H1 (cell line): Measurements from ENCODE around the gene LOX. TPM values are rescaled to one million over a fixed set of nuclear protein-coding genes. Genes with fewer than 3 reads are reported as not detected.
A peak's percentile ranks its signal among the peaks of the same experiment; 100 is the strongest.

ENCODE experiments used
- CTCF ChIA-PET: fragments of 300-600 bp; sonication (Branson Sonifier 250); formaldehyde crosslinking; loops from one replicate; lab custom pipeline; 2021; ENCODE audit not compliant: partially characterized antibody; lab: Charles Lee
- POLR2A ChIA-PET: fragments of 300-600 bp; sonication (Branson Sonifier 250); formaldehyde crosslinking; loops from one replicate; lab custom pipeline; 2021; ENCODE audit warnings: inconsistent platforms; ENCODE audit not compliant: partially characterized antibody; lab: Charles Lee
- DNase-seq, 2 experiments: peaks; one replicate each; pipeline versions ENCODE4 v3.0.0 to v3.0.0-alpha.2; 2010 to 2022; ENCODE audit warnings: low spot score in 2 of 2, low read depth in 1 of 2, mixed read lengths in 1 of 2
- FAIRE-seq: peaks from 2 replicates; lab custom pipeline; 2011; peaks lifted over from hg19 to GRCh38; lab: Jason Lieb, UNC
- H2AFZ ChIP-seq: 2 replicates; pipeline ENCODE4 v1.8.1; 2012; ENCODE audit warnings: low read length, inconsistent platforms
- H2AK5ac ChIP-seq: 2 replicates; pipeline ENCODE4 v1.6.1; 2013; ENCODE audit warnings: low read depth, low read length
- H2BK120ac ChIP-seq: replicated peaks from 2 replicates; pipeline ENCODE3; 2013; ENCODE audit warnings: low read depth, low read length, inconsistent platforms
- H2BK12ac ChIP-seq: 2 replicates; pipeline ENCODE4 v1.6.1; 2013; ENCODE audit warnings: low read depth, low read length
- H2BK15ac ChIP-seq: 2 replicates; pipeline ENCODE4 v1.6.1; 2013; ENCODE audit warnings: low read length
- H2BK20ac ChIP-seq: 2 replicates; pipeline ENCODE4 v1.6.1; 2013; ENCODE audit warnings: low read length
- H2BK5ac ChIP-seq: 2 replicates; pipeline ENCODE4 v1.6.1; 2013; ENCODE audit warnings: low read depth, low read length
- H3K14ac ChIP-seq: 2 replicates; pipeline ENCODE4 v1.6.1; 2013; ENCODE audit warnings: inconsistent platforms; ENCODE audit not compliant: insufficient read length
- H3K18ac ChIP-seq: 2 replicates; pipeline ENCODE4 v1.6.1; 2013; ENCODE audit warnings: low read length; ENCODE audit errors: extremely low read depth
- H3K23ac ChIP-seq: 2 replicates; pipeline ENCODE4 v1.6.1; 2013; ENCODE audit warnings: inconsistent platforms; ENCODE audit not compliant: insufficient read length
- H3K23me2 ChIP-seq: 2 replicates; pipeline ENCODE4 v1.6.1; 2013; ENCODE audit warnings: low read depth, low read length
- H3K27ac ChIP-seq: 2 replicates; pipeline ENCODE4 v1.6.1; 2011; ENCODE audit warnings: low read depth, low read length, inconsistent platforms
- H3K27me3 ChIP-seq, 4 experiments: replicated peaks in 1 of 4; 1 replicate in 1 of 4; 2 replicates in 3 of 4; pipeline versions ENCODE4 v1.6.1 to v1.8.1; 2011 to 2013; ENCODE audit warnings: low read length in 3 of 4, mild to moderate bottlenecking in 3 of 4, inconsistent platforms in 2 of 4, mixed read lengths in 2 of 4, moderate library complexity in 1 of 4; ENCODE audit not compliant: control insufficient read depth in 3 of 4, insufficient read depth in 3 of 4; ENCODE audit errors: extremely low read depth in 1 of 4
- H3K36me3 ChIP-seq, 4 experiments: 2 replicates each; pipeline versions ENCODE4 v1.6.1 to v1.8.1; 2011 to 2013; ENCODE audit warnings: mild to moderate bottlenecking in 4 of 4, low read length in 3 of 4, moderate library complexity in 2 of 4, control low read depth in 1 of 4, inconsistent platforms in 1 of 4; ENCODE audit not compliant: insufficient read depth in 4 of 4, control insufficient read depth in 2 of 4
- H3K4ac ChIP-seq: replicated peaks from 2 replicates; pipeline ENCODE3; 2013; ENCODE audit warnings: low read length, low read depth, mixed read lengths, inconsistent platforms; ENCODE audit not compliant: insufficient read length
- H3K4me1 ChIP-seq, 4 experiments: replicated peaks in 1 of 4; 1 replicate in 1 of 4; 2 replicates in 3 of 4; pipeline versions ENCODE4 v1.6.1 to v1.8.1; 2011 to 2013; ENCODE audit warnings: low read length in 3 of 4, inconsistent platforms in 2 of 4, mixed read lengths in 1 of 4; ENCODE audit not compliant: insufficient read depth in 4 of 4, control insufficient read depth in 3 of 4
- H3K4me2 ChIP-seq, 2 experiments: 2 replicates each; pipeline versions ENCODE4 v1.6.1 to v1.8.1; 2011 to 2013; ENCODE audit warnings: low read depth in 2 of 2, low read length in 2 of 2, control low read depth in 1 of 2, inconsistent platforms in 1 of 2, mild to moderate bottlenecking in 1 of 2; ENCODE audit not compliant: insufficient read depth in 1 of 2
- H3K4me3 ChIP-seq, 4 experiments: fragments of 200-600, 300-600 bp in 1 of 4; sonication (generic), shearing (Covaris generic), sonication (Bioruptor Twin) in 1 of 4; 2 replicates each; pipeline versions ENCODE4 v1.5.1 to v1.8.1; 2011 to 2016; ENCODE audit warnings: low read length in 4 of 4, low read depth in 3 of 4, control low read depth in 2 of 4, inconsistent platforms in 2 of 4, mild to moderate bottlenecking in 2 of 4, mixed read lengths in 1 of 4, moderate library complexity in 1 of 4; ENCODE audit not compliant: insufficient read depth in 2 of 4; ENCODE audit errors: extremely low read depth in 1 of 4
- H3K56ac ChIP-seq: replicated peaks from 2 replicates; pipeline ENCODE3; 2013; ENCODE audit warnings: low read depth, mild to moderate bottlenecking, mixed read lengths, low read length, inconsistent platforms; ENCODE audit not compliant: insufficient read length
- H3K79me1 ChIP-seq: 2 replicates; pipeline ENCODE4 v1.6.1; 2013; ENCODE audit warnings: low read depth, low read length, control low read depth
- H3K79me2 ChIP-seq, 2 experiments: 2 replicates each; pipeline versions ENCODE4 v1.6.1 to v1.8.1; 2012 to 2013; ENCODE audit warnings: low read length in 2 of 2, mild to moderate bottlenecking in 2 of 2, inconsistent platforms in 1 of 2; ENCODE audit not compliant: insufficient read depth in 2 of 2, control insufficient read depth in 1 of 2
- H3K9ac ChIP-seq, 4 experiments: replicated peaks in 1 of 4; 1 replicate in 1 of 4; 2 replicates in 3 of 4; pipeline versions ENCODE4 v1.6.1 to v1.8.1; 2011 to 2013; ENCODE audit warnings: low read depth in 3 of 4, low read length in 3 of 4, control low read depth in 2 of 4, mild to moderate bottlenecking in 2 of 4, moderate library complexity in 2 of 4, inconsistent platforms in 1 of 4; ENCODE audit errors: extremely low read depth in 1 of 4
- H3K9me3 ChIP-seq, 2 experiments: 2 replicates each; pipeline versions ENCODE4 v1.6.1 to v1.8.1; 2012 to 2013; ENCODE audit warnings: mild to moderate bottlenecking in 2 of 2, moderate library complexity in 2 of 2, control low read depth in 1 of 2, inconsistent platforms in 1 of 2, low read depth in 1 of 2, low read length in 1 of 2, mixed read lengths in 1 of 2; ENCODE audit not compliant: insufficient read depth in 2 of 2
- H4K20me1 ChIP-seq, 2 experiments: replicated peaks in 1 of 2; 2 replicates each; pipeline versions ENCODE3 to v1.8.1; 2011 to 2013; ENCODE audit warnings: inconsistent platforms in 2 of 2, low read length in 2 of 2, mild to moderate bottlenecking in 1 of 2; ENCODE audit not compliant: insufficient read depth in 2 of 2, control insufficient read depth in 1 of 2
- H4K5ac ChIP-seq: 2 replicates; pipeline ENCODE4 v1.6.1; 2013; ENCODE audit warnings: low read length, low read depth, mixed read lengths, inconsistent platforms; ENCODE audit not compliant: insufficient read length
- H4K8ac ChIP-seq: 2 replicates; pipeline ENCODE4 v1.8.0; 2013; ENCODE audit warnings: mild to moderate bottlenecking, moderate library complexity, low read length, inconsistent platforms; ENCODE audit not compliant: insufficient read depth; ENCODE audit errors: extremely low read depth
- H4K91ac ChIP-seq: replicated peaks from 2 replicates; pipeline ENCODE3; 2013; ENCODE audit warnings: low read length, mixed read lengths, inconsistent platforms; ENCODE audit not compliant: insufficient read length
- ATF2 ChIP-seq: IDR thresholded peaks from 2 replicates; pipeline ENCODE4 v1.6.1; 2012; ENCODE audit warnings: low read length, inconsistent platforms
- CREB1 ChIP-seq: IDR thresholded peaks from 2 replicates; pipeline ENCODE4 v1.6.1; 2012; ENCODE audit warnings: inconsistent platforms
- EGR1 ChIP-seq: IDR thresholded peaks from 2 replicates; pipeline ENCODE4 v1.6.1; 2011; ENCODE audit warnings: low read depth, low read length, borderline replicate concordance
- GABPA ChIP-seq: IDR thresholded peaks from 2 replicates; pipeline ENCODE4 v1.6.1; 2011; ENCODE audit warnings: mild to moderate bottlenecking, low read length, moderate library complexity, borderline replicate concordance; ENCODE audit not compliant: insufficient read depth
- SP1 ChIP-seq: IDR thresholded peaks from 2 replicates; pipeline ENCODE4 v1.6.1; 2011; ENCODE audit warnings: low read depth, low read length
- SUZ12 ChIP-seq: fragments of 200-600 bp; sonication (generic); IDR thresholded peaks from 2 replicates; pipeline ENCODE4 v1.6.1; 2012; ENCODE audit warnings: mild to moderate bottlenecking, inconsistent platforms, low read length, moderate library complexity, mixed read lengths
- WGBS, 2 experiments: shearing (Covaris generic) in 1 of 2; methylation state at CpG; one replicate each; pipeline versions ENCODE4 v1.1.6 to v1.1.7; 2013 to 2015; ENCODE audit warnings: low lambda C conversion rate in 2 of 2, mixed read lengths in 2 of 2, inconsistent platforms in 1 of 2, low coverage in 1 of 2, missing lambda C conversion rate in 1 of 2; ENCODE audit not compliant: insufficient replicate concordance in 2 of 2, insufficient coverage in 1 of 2, insufficient read length in 1 of 2; ENCODE audit errors: extremely low coverage in 1 of 2, missing lambda C conversion rate in 1 of 2; 5-methylcytosine and 5-hydroxymethylcytosine counted together
- polyA plus RNA-seq, 7 experiments: library from polyadenylated mRNA; depleted of rRNA in 3 of 7; stranded (reverse) in 5 of 7; unstranded in 2 of 7; fragments of >200 nt in 5 of 7; fragments of 200-250 nt in 2 of 7; gene quantifications; 1 replicate in 5 of 7; 2 replicates in 1 of 7; 4 replicates in 1 of 7; pipeline versions ENCODE4 v1.2.1 to v1.2.3, GENCODE V29; 2011 to 2013; ENCODE audit warnings: missing spikeins in 2 of 7, mixed read lengths in 2 of 7
- total RNA-seq: library from RNA; stranded (reverse); fragmentation: NEBNext Ultra II Directional; extraction: Animal tissue kit (Norgen Biotek cat#: 25700); gene quantifications from 2 replicates; pipeline ENCODE4 v1.2.1, GENCODE V29; 2021

LOX gene
- total and polyA plus RNA-seq, 2 of the 8 experiments (the other 6 are each of a cell fraction or from before 2014, with no cell fraction given) = 1.1 to 2.2 TPM

GRCh38 chr5:122029818-122030217, 48.2 kb downstream of the LOX start:
- no peak overlapping the region for H2AK5ac ChIP-seq
- no peak overlapping the region for H2BK15ac ChIP-seq
- POLR2A ChIA-PET = no interaction called here
- H3K79me2 ChIP-seq = no peaks in the 10 kb centered on the region
- no peaks in the 10 kb centered on the region for H3K27me3 ChIP-seq
- no peak overlapping the region for H3K23ac ChIP-seq
- DNase-seq (no peak), FAIRE-seq (peak; percentile 32)
- no peak overlapping the region for H3K14ac ChIP-seq
- H3K23me2 ChIP-seq = no peaks in the 10 kb centered on the region
- H3K9ac ChIP-seq = no peak overlapping the region
- no peak overlapping the region for H3K4me3 ChIP-seq
- no peak overlapping the region for H3K4ac ChIP-seq
- peaks cover 0 to 15% (median 1%) of the 10 kb centered on the region in 4 experiments; a peak in 3 of 8 replicates for H3K36me3 ChIP-seq
- TF ChIP-seq SUZ12 = no peak
- no peak for TF ChIP-seq ATF2
- TF ChIP-seq EGR1 = no peak
- TF ChIP-seq SP1 = no peak
- no peak for TF ChIP-seq GABPA
- TF ChIP-seq CREB1 = no peak
- no peaks in the 10 kb centered on the region for H4K20me1 ChIP-seq
- H2BK5ac ChIP-seq = no peak overlapping the region
- H2BK120ac ChIP-seq = no peak overlapping the region
- WGBS, 2 experiments = 89% methylated on average over 1 of the region's 1 CpG; no CpG with 5 or more reads in 1 of the 2 experiments
- no peak overlapping the region for H4K5ac ChIP-seq
- no peak overlapping the region for H2BK20ac ChIP-seq
- CTCF ChIA-PET = interaction anchor here (1.0 to 3.2 kb wide), 7 partner anchors 9 to 72 kb away, joined by 3 to 7 read pairs (median 4); partner anchors contain the start of gene LOX
- no peak overlapping the region for H3K56ac ChIP-seq
- H3K9me3 ChIP-seq = no peaks in the 10 kb centered on the region
- H2BK12ac ChIP-seq = no peak overlapping the region
- H3K4me2 ChIP-seq = no peak overlapping the region
- H3K79me1 ChIP-seq = no peaks in the 10 kb centered on the region
- no peak overlapping the region for H3K18ac ChIP-seq
- no peaks in the 10 kb centered on the region for H3K4me1 ChIP-seq
- no peak overlapping the region for H2AFZ ChIP-seq
- H4K91ac ChIP-seq = no peak overlapping the region
- no peak overlapping the region for H4K8ac ChIP-seq
- H3K27ac ChIP-seq = no peak overlapping the region
